HG03565 (cell line): ENCODE results near the gene PLXND1.

Source experiments
- ATAC-seq: cut with Tn5 transposase; IDR thresholded peaks from one replicate; pipeline ENCODE4 v1.9.1; 2021; ENCODE audit warnings: mild to moderate bottlenecking, moderate library complexity; ENCODE audit not compliant: unreplicated experiment

PLXND1 gene

GRCh38 chr3:129587566-129588210 lies 18.8 kb downstream of the PLXND1 start:
- no peak for ATAC-seq

- ATAC-seq, result no peak
These were observed 19.6 kb downstream of the PLXND1 start for GRCh38 chr3:129586746-129587430.

GRCh38 chr3:129585949-129586657 lies 20.4 kb downstream of the PLXND1 start:
- no peak for ATAC-seq

GRCh38 chr3:129584631-129585030 lies 21.8 kb downstream of the PLXND1 start:
- no peak for ATAC-seq

GRCh38 chr3:129583289-129583688 lies 23.2 kb downstream of the PLXND1 start:
- ATAC-seq, result no peak

GRCh38 chr3:129582799-129583198 lies 23.7 kb downstream of the PLXND1 start:
- ATAC-seq, result no peak

- ATAC-seq, result no peak
These were observed 24.9 kb downstream of the PLXND1 start for GRCh38 chr3:129581623-129582022.

GRCh38 chr3:129579991-129580390 lies 26.5 kb downstream of the PLXND1 start:
- ATAC-seq, result no peak

GRCh38 chr3:129577925-129578786 lies 28.3 kb downstream of the PLXND1 start:
- ATAC-seq, result no peak

GRCh38 chr3:129577366-129577765 lies 29.1 kb downstream of the PLXND1 start:
- ATAC-seq, result no peak

- no peak for ATAC-seq
These were observed 29.7 kb downstream of the PLXND1 start for GRCh38 chr3:129576514-129577352.

- ATAC-seq, result no peak
These were observed 30.5 kb downstream of the PLXND1 start for GRCh38 chr3:129575997-129576384.

- ATAC-seq, result no peak
These were observed 31.1 kb downstream of the PLXND1 start for GRCh38 chr3:129575233-129575996.

GRCh38 chr3:129574206-129574605 lies 32.3 kb downstream of the PLXND1 start:
- no peak for ATAC-seq

- no peak for ATAC-seq
These were observed 33.0 kb downstream of the PLXND1 start for GRCh38 chr3:129573493-129573892.

GRCh38 chr3:129572603-129573002 lies 33.9 kb downstream of the PLXND1 start:
- ATAC-seq, result no peak

- ATAC-seq, result no peak
These were observed 34.6 kb downstream of the PLXND1 start for GRCh38 chr3:129571605-129572547.

- ATAC-seq, result no peak
These were observed 36.6 kb downstream of the PLXND1 start for GRCh38 chr3:129569856-129570255.
